ENCODE measurements around the gene SPIN1. TPM values are rescaled to one million over a fixed set of nuclear protein-coding genes. Genes with fewer than 3 reads are reported as not detected.

SPIN1 gene
- total RNA-seq, 1 donor from 2014 or later = 11.6 TPM

- Histone ChIP-seq H3K36me3 (no peaks in the 10 kb centered on the region), H3K27me3 (no peaks in the 10 kb centered on the region), H3K9me3 (no peaks in the 10 kb centered on the region), H3K27ac (no peak overlapping the region), H3K4me3 (no peak overlapping the region), H3K4me1 (peaks cover 0 to 11% of the 10 kb centered on the region in 2 donors)
- no peak for TF ChIP-seq CTCF (IDR thresholded peaks at IDR 0.05)
- DNase-seq (ENCODE audit: low spot score in 2 of 2) = no peak
- intact Hi-C loops (cut with DNase I) = no loop called here
Observed at GRCh38 chr9:88390371-88390990, 2.2 kb downstream of the SPIN1 start.

GRCh38 chr9:88391236-88391635 lies 3.0 kb downstream of the SPIN1 start:
- H3K27ac ChIP-seq = no peak overlapping the region
- DNase-seq (ENCODE audit: low spot score in 2 of 2) = no peak
- no peaks in the 10 kb centered on the region for H3K27me3 ChIP-seq
- no peaks in the 10 kb centered on the region for H3K9me3 ChIP-seq
- no peaks in the 10 kb centered on the region for H3K36me3 ChIP-seq
- no peak overlapping the region for H3K4me3 ChIP-seq
- no peak for TF ChIP-seq CTCF (IDR thresholded peaks at IDR 0.05)
- H3K4me1 ChIP-seq = peaks cover 0 to 11% of the 10 kb centered on the region in 2 donors
- intact Hi-C loops (cut with DNase I) = no loop called here

GRCh38 chr9:88391921-88392320 lies 3.7 kb downstream of the SPIN1 start:
- TF ChIP-seq CTCF (IDR thresholded peaks at IDR 0.05) = no peak
- no peak for DNase-seq (ENCODE audit: low spot score in 2 of 2)
- Histone ChIP-seq H3K4me3 (no peak overlapping the region), H3K36me3 (no peaks in the 10 kb centered on the region), H3K9me3 (no peaks in the 10 kb centered on the region), H3K27me3 (no peaks in the 10 kb centered on the region), H3K27ac (peak overlapping the region in 1 of 2 donors; percentile 18), H3K4me1 (peaks cover 0 to 11% of the 10 kb centered on the region in 2 donors)
- intact Hi-C loops (cut with DNase I) = no loop called here

- Histone ChIP-seq H3K4me3 (no peak overlapping the region), H3K9me3 (no peaks in the 10 kb centered on the region), H3K27me3 (no peaks in the 10 kb centered on the region), H3K27ac (peak overlapping the region in 1 of 2 donors; percentile 18), H3K4me1 (peaks cover 0 to 11% of the 10 kb centered on the region in 2 donors), H3K36me3 (no peaks in the 10 kb centered on the region)
- intact Hi-C loops (cut with DNase I) = no loop called here
- no peak for DNase-seq (ENCODE audit: low spot score in 2 of 2)
- no peak for TF ChIP-seq CTCF (IDR thresholded peaks at IDR 0.05)
Observed at GRCh38 chr9:88392549-88392948, 4.3 kb downstream of the SPIN1 start.

GRCh38 chr9:88396836-88397577 lies 8.8 kb downstream of the SPIN1 start:
- DNase-seq (ENCODE audit: low spot score in 2 of 2) = no peak
- Histone ChIP-seq H3K27me3 (no peaks in the 10 kb centered on the region), H3K4me3 (no peak overlapping the region), H3K9me3 (no peaks in the 10 kb centered on the region), H3K27ac (no peak overlapping the region), H3K4me1 (peaks cover 0 to 3% of the 10 kb centered on the region in 2 donors), H3K36me3 (no peaks in the 10 kb centered on the region)
- intact Hi-C loops (cut with DNase I) = no loop called here
- TF ChIP-seq CTCF (IDR thresholded peaks at IDR 0.05) = no peak
